Skeletal muscle satellite cell (primary cell): Measurements from ENCODE around the gene PHACTR2.

Source experiments
- H3K27me3 ChIP-seq: 2 replicates; pipeline ENCODE4 v1.7.0; 2013; ENCODE audit warnings: low read length; ENCODE audit not compliant: control insufficient read depth, insufficient read depth
- H3K36me3 ChIP-seq: 2 replicates; pipeline ENCODE4 v1.7.0; 2013; ENCODE audit warnings: mild to moderate bottlenecking, control low read depth, low read length; ENCODE audit not compliant: insufficient read depth
- H3K4me1 ChIP-seq: 2 replicates; pipeline ENCODE4 v1.7.0; 2013; ENCODE audit warnings: low read length; ENCODE audit not compliant: control insufficient read depth, insufficient read depth
- H3K4me2 ChIP-seq: 2 replicates; pipeline ENCODE4 v1.7.0; 2013; ENCODE audit warnings: mild to moderate bottlenecking, low read length
- H3K4me3 ChIP-seq: 2 replicates; pipeline ENCODE4 v1.7.0; 2013; ENCODE audit warnings: low read length
- H3K9ac ChIP-seq: 2 replicates; pipeline ENCODE4 v1.7.0; 2013; ENCODE audit warnings: mild to moderate bottlenecking, low read depth, low read length, moderate library complexity
- H3K9me3 ChIP-seq: replicated peaks from 2 replicates; pipeline ENCODE4 v1.7.0; 2013; ENCODE audit warnings: mild to moderate bottlenecking, control low read depth, low read length

PHACTR2 gene

DNA sequence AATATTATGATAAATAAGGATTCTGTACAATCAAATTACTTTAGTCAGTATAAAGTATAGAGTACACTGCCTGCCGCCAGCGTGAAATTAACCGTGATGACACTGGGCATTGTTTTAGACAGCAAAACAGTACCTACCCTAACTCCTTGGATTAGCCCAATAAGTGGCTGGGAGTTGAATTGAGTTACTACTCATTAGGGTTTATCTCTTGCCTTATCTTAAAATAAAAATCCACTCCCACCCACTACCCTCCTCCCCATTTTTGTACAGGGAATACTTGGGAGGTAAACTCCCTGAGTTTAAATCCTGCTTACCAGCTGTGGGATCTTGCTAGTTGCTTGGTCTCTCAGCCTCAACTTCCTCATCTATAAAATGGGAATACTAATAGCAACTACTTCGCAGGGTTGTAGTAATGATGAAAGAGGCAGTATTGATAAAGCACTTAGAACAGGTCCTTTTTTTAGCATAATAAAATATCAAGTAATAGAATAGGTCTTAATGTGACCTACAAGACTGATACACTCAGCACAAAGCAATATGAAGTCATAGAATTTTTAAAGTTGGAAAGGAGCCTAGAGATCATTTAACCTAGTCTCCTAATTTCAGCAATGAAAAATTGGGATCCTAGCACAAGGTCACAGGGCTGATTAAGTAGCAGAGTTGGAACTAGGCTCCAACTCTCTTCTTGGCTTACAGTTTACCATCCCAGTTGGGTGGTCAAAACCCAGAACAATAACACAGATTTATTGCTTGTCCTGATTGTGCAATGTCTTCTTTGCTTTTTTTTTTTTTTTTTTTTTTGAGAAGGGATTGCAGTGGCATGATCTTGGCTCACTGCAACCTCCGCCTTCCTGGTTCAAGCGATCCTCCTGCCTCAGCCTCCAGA is 23.8 kb downstream of the PHACTR2 start:
- Histone ChIP-seq H3K9ac (peak overlapping the region; percentile 51), H3K36me3 (no peaks in the 10 kb centered on the region), H3K4me1 (peaks cover 36% of the 10 kb centered on the region), H3K9me3 (no peaks in the 10 kb centered on the region), H3K4me3 (no peak overlapping the region), H3K4me2 (peak overlapping the region; percentile 72), H3K27me3 (no peaks in the 10 kb centered on the region)

DNA sequence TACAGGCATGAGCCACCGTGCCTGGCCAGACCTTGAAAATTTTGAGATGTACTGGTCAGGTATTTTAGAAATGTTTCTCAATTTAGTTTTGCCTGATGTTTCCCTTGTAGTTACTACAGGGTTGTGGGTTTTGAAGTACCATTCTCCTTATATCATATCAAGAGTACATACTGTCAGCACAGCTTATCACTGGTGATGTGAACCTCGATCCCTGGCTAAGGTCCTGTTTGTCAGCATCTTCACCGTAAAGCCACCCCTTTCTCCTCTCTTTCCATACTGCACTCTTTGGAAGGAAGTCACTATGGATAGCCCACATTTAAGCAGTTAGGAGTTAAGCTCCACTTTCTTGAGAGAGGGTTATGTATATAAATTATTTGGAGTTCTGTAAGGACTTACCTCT is 27.8 kb downstream of the PHACTR2 start:
- Histone ChIP-seq H3K9me3 (no peaks in the 10 kb centered on the region), H3K4me1 (peaks cover 13% of the 10 kb centered on the region), H3K9ac (no peak overlapping the region), H3K27me3 (no peaks in the 10 kb centered on the region), H3K4me3 (no peak overlapping the region), H3K36me3 (no peaks in the 10 kb centered on the region), H3K4me2 (no peak overlapping the region)

DNA sequence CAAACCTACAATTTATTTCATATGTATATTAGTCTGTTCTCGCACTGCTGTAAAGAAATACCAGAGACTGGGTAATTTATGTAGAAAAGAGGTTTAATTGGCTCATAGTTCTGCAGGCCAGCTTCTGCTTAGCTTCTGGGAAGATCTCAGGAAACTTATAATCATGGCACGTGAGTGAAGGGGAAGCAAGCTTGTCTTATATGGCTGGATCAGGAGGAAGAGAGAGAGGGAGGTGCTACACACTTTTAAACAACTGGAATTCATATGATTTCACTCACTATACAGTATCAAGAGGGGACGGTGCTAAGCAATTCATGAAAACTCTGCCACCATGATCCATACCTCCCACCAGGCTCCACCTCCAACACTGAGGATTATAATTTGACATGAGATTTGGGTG is 29.9 kb downstream of the PHACTR2 start:
- Histone ChIP-seq H3K4me3 (no peak overlapping the region), H3K9me3 (no peaks in the 10 kb centered on the region), H3K9ac (no peak overlapping the region), H3K36me3 (no peaks in the 10 kb centered on the region), H3K4me2 (no peak overlapping the region), H3K4me1 (no peaks in the 10 kb centered on the region), H3K27me3 (no peaks in the 10 kb centered on the region)

DNA sequence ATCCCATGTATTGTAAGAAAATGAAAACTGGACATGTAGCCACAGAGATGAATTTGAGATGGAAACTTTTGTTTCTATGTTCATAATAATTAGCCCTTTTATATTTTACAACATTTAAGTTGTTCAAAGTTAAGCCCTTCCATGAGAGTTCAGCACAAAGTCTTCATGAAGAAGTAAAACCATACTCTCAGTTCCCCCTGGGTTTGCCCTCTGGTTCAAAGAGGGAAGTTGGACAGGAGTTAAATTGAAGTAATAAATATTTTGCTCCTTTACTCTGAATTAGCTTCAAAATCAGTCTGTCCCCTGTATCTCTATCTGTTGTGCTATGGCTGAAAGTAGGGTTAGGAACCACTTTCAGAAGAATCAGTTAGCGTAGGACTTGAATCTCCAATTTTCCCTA is 31.1 kb downstream of the PHACTR2 start:
- no peak overlapping the region for H3K4me3 ChIP-seq
- no peak overlapping the region for H3K9ac ChIP-seq
- H3K4me1 ChIP-seq: no peaks in the 10 kb centered on the region
- H3K4me2 ChIP-seq: no peak overlapping the region
- H3K27me3 ChIP-seq: no peaks in the 10 kb centered on the region
- H3K36me3 ChIP-seq: no peaks in the 10 kb centered on the region
- no peaks in the 10 kb centered on the region for H3K9me3 ChIP-seq

DNA sequence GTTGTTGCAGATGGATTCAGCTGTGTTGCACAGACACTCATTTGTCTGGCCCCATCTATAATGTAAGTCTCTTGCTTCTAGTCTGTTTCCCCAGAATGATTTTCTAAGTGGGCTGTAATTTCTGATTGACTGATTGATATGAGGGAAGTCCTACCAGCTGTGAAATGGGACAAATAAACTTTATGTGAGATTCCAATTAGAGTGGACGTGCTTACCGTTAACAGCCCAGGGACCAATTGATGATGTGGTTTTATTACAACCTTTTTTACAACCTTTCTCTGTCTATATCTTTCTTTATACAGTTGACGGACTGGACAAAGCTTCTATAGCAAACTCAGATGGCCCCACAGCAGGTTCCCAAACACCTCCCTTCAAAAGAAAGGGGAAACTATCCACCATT is 33.9 kb downstream of the PHACTR2 start:
- no peaks in the 10 kb centered on the region for H3K9me3 ChIP-seq
- no peak overlapping the region for H3K4me2 ChIP-seq
- no peaks in the 10 kb centered on the region for H3K4me1 ChIP-seq
- H3K9ac ChIP-seq: no peak overlapping the region
- no peaks in the 10 kb centered on the region for H3K27me3 ChIP-seq
- H3K4me3 ChIP-seq: no peak overlapping the region
- no peaks in the 10 kb centered on the region for H3K36me3 ChIP-seq

DNA sequence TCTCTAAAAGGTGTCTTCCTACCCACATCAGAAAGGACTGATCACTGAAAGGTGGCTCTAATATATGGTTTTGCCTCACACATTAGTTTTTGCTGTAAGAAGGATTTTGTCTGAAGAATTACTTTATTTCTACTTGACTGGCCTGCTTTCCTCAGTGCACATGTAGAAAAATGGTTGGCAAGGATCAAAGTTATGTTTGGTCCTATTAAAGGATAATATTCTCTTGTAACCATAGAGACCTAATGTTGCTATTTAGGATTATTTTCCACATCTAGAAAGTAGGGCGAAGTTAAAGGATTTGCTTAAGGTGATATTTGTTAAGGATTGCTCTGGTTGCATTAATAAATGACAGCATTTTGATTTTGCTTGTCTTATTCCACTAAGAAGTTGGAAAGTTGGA is 40.7 kb downstream of the PHACTR2 start:
- H3K9ac ChIP-seq: no peak overlapping the region
- no peaks in the 10 kb centered on the region for H3K27me3 ChIP-seq
- no peak overlapping the region for H3K4me2 ChIP-seq
- no peak overlapping the region for H3K4me3 ChIP-seq
- no peaks in the 10 kb centered on the region for H3K4me1 ChIP-seq
- peaks cover 4% of the 10 kb centered on the region for H3K36me3 ChIP-seq
- no peaks in the 10 kb centered on the region for H3K9me3 ChIP-seq

DNA sequence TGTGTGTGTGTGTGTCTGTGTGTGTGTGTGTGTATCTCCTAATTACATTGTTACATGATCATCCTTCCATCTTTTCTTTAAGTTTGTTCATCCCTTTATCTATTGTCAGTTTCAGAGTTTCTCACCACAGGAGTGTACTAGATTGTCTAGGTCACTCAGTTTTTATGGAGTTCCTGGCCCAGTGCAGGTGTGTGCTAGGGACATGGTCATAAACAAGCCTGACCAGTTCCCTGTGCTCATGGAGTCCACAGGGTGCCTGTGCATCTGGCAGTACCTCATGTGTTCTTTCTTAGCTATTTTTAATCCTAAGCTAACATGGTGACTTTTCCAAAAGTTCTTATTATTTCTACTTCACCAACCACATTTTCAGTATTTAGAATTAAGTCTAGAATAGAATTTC is 43.9 kb downstream of the PHACTR2 start:
- no peaks in the 10 kb centered on the region for H3K27me3 ChIP-seq
- no peak overlapping the region for H3K4me2 ChIP-seq
- H3K9ac ChIP-seq: no peak overlapping the region
- H3K9me3 ChIP-seq: no peaks in the 10 kb centered on the region
- H3K36me3 ChIP-seq: peaks cover 4% of the 10 kb centered on the region
- no peak overlapping the region for H3K4me3 ChIP-seq
- H3K4me1 ChIP-seq: peaks cover under 1% of the 10 kb centered on the region

DNA sequence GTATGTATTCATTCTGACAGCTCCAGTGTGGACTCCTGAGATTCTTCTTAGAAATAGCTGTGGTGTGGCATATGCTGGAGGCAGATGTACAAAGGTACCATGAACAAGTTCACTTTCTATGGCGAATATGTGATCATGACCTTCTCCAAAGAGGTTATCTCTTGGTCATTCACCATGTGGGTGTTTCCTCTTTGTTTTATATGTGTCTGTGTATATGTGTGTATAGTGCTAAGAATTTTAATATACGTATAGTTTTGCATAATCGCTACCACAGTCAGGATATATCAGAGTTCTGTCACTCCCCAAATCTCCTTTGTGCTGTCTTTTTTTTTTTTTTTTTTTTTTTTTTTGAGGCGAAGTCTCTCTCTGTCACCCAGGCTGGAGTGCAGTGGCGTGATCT is 47.1 kb downstream of the PHACTR2 start:
- no peaks in the 10 kb centered on the region for H3K9me3 ChIP-seq
- no peak overlapping the region for H3K4me2 ChIP-seq
- peaks cover 4% of the 10 kb centered on the region for H3K36me3 ChIP-seq
- H3K9ac ChIP-seq: no peak overlapping the region
- no peak overlapping the region for H3K4me3 ChIP-seq
- peaks cover 8% of the 10 kb centered on the region for H3K4me1 ChIP-seq
- no peaks in the 10 kb centered on the region for H3K27me3 ChIP-seq

DNA sequence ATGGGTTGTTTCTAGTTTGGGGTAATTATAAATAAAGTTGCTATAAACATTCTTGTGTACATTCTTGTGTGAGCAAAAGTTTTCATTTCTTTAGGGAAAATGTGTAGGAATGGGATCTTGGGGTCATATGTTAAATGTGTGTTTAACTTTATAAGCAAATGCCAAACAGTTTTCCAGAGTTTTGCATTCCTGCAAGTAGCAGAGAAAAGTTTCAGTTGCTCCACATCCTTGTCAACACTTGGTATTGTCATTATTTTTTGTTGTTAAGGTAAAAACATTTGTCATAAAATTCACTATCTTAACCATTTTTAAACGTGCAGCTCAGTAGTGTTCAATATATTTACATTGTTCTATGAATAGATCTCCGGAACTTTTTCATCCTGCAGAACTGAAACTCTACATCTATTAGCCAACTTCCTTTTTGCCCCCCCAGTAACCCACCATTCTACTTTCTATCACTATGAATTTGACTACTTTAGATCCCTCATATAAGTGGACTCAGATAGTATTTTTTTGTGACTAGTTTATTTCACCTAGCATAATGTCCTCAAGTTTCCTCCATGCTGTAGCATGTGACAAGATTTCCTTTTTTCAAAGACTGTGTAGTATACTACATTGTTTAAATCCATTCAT is 48.4 kb downstream of the PHACTR2 start:
- Histone ChIP-seq H3K27me3 (no peaks in the 10 kb centered on the region), H3K4me2 (no peak overlapping the region), H3K9ac (no peak overlapping the region), H3K4me3 (no peak overlapping the region), H3K9me3 (no peaks in the 10 kb centered on the region), H3K36me3 (no peaks in the 10 kb centered on the region), H3K4me1 (peaks cover 8% of the 10 kb centered on the region)

DNA sequence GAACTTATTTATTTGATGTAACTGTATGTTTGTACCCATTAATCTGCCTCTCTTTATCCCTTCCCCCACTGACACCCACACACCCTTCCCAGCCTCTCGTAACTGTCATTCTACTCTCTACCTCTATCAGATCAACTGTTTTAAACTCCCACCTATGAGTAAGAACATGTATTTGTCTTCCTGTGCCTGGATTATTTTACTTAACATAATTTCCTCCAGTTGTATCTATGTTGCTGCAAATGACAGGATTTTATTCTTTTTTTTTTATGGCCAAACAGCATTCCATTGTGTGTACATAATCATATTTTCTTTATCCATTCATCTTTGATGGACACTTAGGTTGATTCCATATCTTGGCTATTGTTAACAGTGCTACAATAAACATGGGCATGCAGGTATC is 49.3 kb downstream of the PHACTR2 start:
- Histone ChIP-seq H3K9ac (no peak overlapping the region), H3K4me1 (peaks cover 8% of the 10 kb centered on the region), H3K4me3 (no peak overlapping the region), H3K36me3 (no peaks in the 10 kb centered on the region), H3K27me3 (no peaks in the 10 kb centered on the region), H3K9me3 (no peaks in the 10 kb centered on the region), H3K4me2 (no peak overlapping the region)

DNA sequence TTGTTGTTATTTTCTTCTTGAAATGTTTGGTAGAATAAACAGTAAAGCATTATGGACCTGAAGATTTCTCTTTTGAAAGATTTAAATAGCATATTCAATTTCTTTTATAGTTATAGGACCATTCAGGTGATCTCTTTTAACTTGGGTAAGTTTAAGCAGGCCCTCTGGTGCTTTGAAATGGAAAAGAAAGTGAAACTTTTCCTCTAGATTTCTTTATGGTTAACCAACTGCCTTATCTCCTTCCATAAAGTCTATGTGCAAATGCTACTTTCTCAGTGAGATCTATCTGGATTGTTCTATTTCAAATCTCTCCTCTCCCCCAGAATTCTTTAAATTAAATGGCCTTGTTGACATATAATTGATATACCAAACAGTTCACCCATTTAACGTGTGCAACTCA is 54.0 kb downstream of the PHACTR2 start:
- no peaks in the 10 kb centered on the region for H3K36me3 ChIP-seq
- H3K4me1 ChIP-seq: peaks cover 6% of the 10 kb centered on the region
- H3K9ac ChIP-seq: no peak overlapping the region
- no peaks in the 10 kb centered on the region for H3K27me3 ChIP-seq
- H3K4me3 ChIP-seq: no peak overlapping the region
- H3K4me2 ChIP-seq: no peak overlapping the region
- H3K9me3 ChIP-seq: no peaks in the 10 kb centered on the region

DNA sequence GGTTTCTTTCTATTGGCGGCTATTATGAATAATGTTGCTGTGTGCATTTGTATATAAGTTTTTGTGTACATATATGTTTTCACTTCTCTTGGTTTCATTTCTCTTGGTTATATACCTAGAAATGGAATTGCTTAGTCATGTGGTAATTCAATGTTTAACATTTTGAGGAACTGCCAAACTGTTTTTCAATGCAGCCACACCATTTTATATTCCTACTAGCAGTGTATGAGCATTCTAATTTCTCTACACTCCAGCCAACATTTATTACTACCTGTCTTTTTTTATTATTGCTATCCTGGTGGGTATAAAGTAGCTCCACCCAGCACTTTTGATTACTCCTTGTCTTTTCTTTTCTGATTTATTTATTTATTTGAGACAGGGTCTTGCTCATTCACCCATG is 54.8 kb downstream of the PHACTR2 start:
- H3K4me1 ChIP-seq: no peaks in the 10 kb centered on the region
- H3K36me3 ChIP-seq: no peaks in the 10 kb centered on the region
- H3K9me3 ChIP-seq: no peaks in the 10 kb centered on the region
- no peak overlapping the region for H3K4me2 ChIP-seq
- H3K27me3 ChIP-seq: no peaks in the 10 kb centered on the region
- no peak overlapping the region for H3K9ac ChIP-seq
- no peak overlapping the region for H3K4me3 ChIP-seq
